SK-N-MC (cell line): ENCODE results near the gene CAMTA1.

Source experiments
- EZH2 ChIP-seq: fragments of 200-600 bp; sonication (generic); IDR thresholded peaks from one replicate; pipeline ENCODE4 v1.6.1; 2017; ENCODE audit warnings: antibody characterized with exemption
- POLR2AphosphoS5 ChIP-seq: IDR thresholded peaks from 2 replicates; pipeline ENCODE4 v1.6.1; 2012; ENCODE audit warnings: mild to moderate bottlenecking, low read depth, low read length, borderline replicate concordance

DNA sequence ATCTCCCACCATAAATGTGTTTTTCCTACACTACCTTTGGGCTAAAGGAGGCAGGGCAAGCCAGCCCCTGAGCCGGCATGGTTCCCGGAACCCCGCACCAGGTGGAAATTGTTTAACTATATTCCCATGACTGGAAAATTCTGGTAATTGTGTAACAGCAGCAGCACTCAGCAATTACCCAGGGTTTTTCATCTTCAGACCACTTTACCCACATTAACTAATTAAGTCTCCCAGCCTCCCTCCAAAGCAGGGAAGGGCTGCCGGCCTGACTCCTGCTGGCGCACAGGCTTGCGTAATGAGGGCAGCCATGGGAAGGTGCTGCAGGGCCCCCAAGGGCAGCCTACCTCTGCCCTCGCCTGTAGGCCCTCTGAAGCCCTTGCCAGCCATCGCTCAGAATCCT lies 845.1 kb downstream of the CAMTA1 start:
- no peak for TF ChIP-seq EZH2
- no peak for TF ChIP-seq POLR2AphosphoS5
